ENCODE measurements around the gene SIX3. TPM values are rescaled to one million over a fixed set of nuclear protein-coding genes. Genes with fewer than 3 reads are reported as not detected.

Gene SIX3
- total RNA-seq, 2 experiments from 2014 or later = not detected

DNA sequence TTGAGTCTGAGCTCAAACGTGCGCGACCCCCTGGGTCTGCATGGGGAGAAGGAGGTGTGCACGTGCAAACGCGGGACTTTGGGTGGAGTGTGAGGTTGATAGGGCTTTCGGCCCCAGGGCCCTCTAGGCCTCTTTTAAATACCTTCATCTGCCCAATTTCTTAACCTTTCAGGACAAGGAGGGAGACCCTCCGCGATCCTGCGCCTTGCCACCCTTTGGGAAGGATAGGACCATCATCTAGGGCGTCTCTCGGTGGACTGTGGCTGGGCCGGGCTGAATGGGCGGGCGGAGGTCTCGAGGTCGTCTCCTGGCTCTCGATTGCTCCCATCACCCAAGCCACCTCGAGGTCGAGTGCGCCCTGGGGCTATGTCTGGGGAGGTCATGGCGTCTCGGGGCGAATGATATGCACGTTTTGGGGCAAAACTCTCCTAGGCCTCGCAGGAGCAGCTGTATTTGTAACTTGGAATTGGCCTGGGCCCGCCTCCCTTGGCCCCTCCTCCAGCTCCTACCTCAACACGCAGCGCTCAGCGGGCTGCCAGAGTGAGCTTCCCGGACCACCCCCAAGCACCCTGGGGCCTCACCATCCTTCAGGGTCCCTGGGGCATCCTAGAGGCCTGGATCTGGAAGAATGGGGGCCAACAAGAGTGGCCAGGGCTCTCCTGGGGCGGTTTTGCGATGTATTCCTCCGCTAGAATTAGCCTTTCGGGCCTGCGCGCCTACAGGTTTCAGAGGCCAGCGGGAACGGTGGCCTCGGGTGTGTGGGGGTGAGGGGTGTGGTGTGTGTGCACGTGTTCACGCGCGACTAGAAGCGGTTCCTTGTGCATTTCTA lies 8.7 kb upstream of the SIX3 start:
- H3K27ac Mint-ChIP-seq = no peak overlapping the region
- H3K4me1 Mint-ChIP-seq (ENCODE audit: low read depth) = peaks cover 19% of the 10 kb centered on the region
- no peak overlapping the region for H3K4me3 Mint-ChIP-seq
- H3K27me3 Mint-ChIP-seq = peaks cover 70% of the 10 kb centered on the region
- no peak for DNase-seq
- H3K9me3 Mint-ChIP-seq = no peaks in the 10 kb centered on the region
- intact Hi-C loops (cut with micrococcal nuclease) = loop anchor here (5.0 kb wide), 1 partner anchor 130 kb away; no protein-coding TSS in a partner anchor
- no peaks in the 10 kb centered on the region for H3K36me3 Mint-ChIP-seq
- ChIA-PET CTCF (interaction anchor here (1.0 to 2.6 kb wide), 2 partner anchors 22 to 453 kb away, joined by 4 to 11 read pairs; no protein-coding TSS in a partner anchor), POLR2A (no interaction called here)

DNA sequence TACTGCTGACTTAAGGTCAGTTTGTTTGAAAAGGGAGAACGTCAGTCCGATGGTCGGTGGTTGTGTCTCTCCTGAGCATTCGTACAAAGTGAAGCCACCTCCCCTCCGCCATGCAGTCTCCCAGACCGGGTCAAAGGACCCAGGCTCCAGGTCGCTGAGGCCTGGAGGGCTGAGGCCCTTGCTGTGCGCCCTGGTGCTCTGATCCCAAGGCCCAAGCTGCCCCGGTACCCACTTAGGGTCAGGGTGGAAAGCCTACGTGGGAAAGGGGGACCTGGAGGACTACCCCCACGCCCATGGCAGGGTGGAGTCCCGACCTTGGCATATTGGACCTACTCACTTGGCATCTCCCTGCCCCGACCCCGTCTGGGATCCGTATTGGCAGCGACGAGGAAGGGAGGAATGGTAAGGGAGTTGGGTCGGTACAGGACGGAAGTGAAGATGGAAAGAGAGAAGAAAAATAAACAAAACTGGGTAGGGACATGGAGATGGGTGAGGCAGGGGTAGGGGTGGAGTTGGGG lies 8.0 kb upstream of the SIX3 start:
- H3K4me1 Mint-ChIP-seq (ENCODE audit: low read depth) = peaks cover 19% of the 10 kb centered on the region
- CTCF ChIA-PET = no interaction called here
- H3K27me3 Mint-ChIP-seq = peaks cover 72% of the 10 kb centered on the region
- no peaks in the 10 kb centered on the region for H3K36me3 Mint-ChIP-seq
- no peak overlapping the region for H3K4me3 Mint-ChIP-seq
- intact Hi-C loops (cut with micrococcal nuclease) = loop anchor here (5.0 kb wide), 1 partner anchor 131 kb away; no protein-coding TSS in a partner anchor
- POLR2A ChIA-PET = no interaction called here
- no peak for DNase-seq
- H3K9me3 Mint-ChIP-seq = no peaks in the 10 kb centered on the region
- no peak overlapping the region for H3K27ac Mint-ChIP-seq

- H3K27ac Mint-ChIP-seq = no peak overlapping the region
- DNase-seq = no peak
- no peaks in the 10 kb centered on the region for H3K9me3 Mint-ChIP-seq
- peaks cover 19% of the 10 kb centered on the region for H3K4me1 Mint-ChIP-seq (ENCODE audit: low read depth)
- ChIA-PET POLR2A (no interaction called here), CTCF (no interaction called here)
- H3K27me3 Mint-ChIP-seq = peaks cover 72% of the 10 kb centered on the region
- no peaks in the 10 kb centered on the region for H3K36me3 Mint-ChIP-seq
- intact Hi-C loops (cut with micrococcal nuclease) = loop anchor here (5.0 kb wide), 1 partner anchor 132 kb away; no protein-coding TSS in a partner anchor
- H3K4me3 Mint-ChIP-seq = no peak overlapping the region
Measured at GRCh38 chr2:44934038-44934982, 7.2 kb upstream of the SIX3 start.

DNA sequence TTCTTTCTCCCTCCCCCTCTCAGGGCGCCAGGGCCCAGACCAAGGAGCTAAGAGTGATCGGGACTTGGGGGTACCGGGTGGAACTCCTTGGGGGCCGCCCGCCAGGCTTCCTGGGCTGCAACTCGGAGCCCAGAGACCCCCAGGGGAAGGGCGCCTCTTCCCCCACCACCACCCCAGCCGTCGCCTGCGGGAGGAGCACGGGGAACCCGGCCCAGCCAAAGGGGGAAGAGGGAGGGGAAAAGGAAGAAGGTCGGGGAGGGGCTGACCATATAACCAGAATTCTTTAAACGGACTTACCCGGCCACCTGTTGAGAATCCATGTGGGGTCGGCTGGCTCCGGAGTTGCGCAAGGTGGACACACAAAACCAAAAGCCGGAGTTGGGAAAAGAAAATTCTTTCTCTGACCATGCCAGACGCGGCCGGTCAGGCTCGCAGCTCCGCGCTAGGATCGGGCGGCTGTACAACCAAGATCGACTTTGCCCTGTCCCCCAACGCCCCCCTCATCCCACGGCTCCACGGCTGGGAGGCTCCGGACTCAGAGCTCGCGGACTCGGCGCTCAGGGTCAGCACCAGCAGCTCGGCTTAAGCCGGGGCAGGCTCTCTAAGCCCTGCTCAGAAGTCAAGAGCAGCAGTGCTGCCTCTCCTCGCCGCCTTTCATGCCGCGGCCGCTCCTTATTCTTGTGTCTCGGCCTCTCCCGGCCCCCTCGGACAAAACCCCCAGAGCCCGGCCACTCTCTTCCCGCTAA lies 6.3 kb upstream of the SIX3 start:
- POLR2A ChIA-PET = no interaction called here
- peaks cover 75% of the 10 kb centered on the region for H3K27me3 Mint-ChIP-seq
- H3K4me1 Mint-ChIP-seq (ENCODE audit: low read depth) = peaks cover 19% of the 10 kb centered on the region
- intact Hi-C loops (cut with micrococcal nuclease) = loop anchor here (5.0 kb wide), 2 partner anchors 133 to 458 kb away; no protein-coding TSS in a partner anchor
- no peak overlapping the region for H3K27ac Mint-ChIP-seq
- CTCF ChIA-PET = no interaction called here
- H3K36me3 Mint-ChIP-seq = no peaks in the 10 kb centered on the region
- no peak overlapping the region for H3K4me3 Mint-ChIP-seq
- DNase-seq = no peak
- no peaks in the 10 kb centered on the region for H3K9me3 Mint-ChIP-seq

DNA sequence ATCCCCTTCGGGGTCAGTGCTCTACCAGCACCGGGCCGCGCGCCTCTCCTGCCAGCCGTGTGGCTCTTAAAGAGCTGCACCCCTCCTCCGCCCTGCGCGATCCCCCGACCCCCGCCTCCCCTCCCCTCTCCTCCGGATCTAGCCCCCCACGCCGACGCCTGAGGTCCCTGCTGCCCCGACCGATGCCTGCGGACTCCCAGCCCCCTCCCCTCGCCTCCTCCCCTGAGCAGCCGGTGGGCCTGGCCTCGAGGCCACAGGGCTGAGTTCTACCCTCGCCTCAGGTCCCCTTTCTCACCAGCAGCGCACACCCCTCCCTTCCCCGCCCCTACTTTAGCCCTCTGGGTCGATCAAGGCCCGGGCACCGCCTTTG lies 5.8 kb upstream of the SIX3 start:
- no peak for DNase-seq
- POLR2A ChIA-PET = no interaction called here
- intact Hi-C loops (cut with micrococcal nuclease) = loop anchor here (2.0 to 5.0 kb wide), 2 partner anchors 17 to 458 kb away; no protein-coding TSS in a partner anchor
- CTCF ChIA-PET = interaction anchor here (1.4 kb wide), 1 partner anchor 456 kb away, joined by 5 read pairs; no protein-coding TSS in a partner anchor
- no peaks in the 10 kb centered on the region for H3K36me3 Mint-ChIP-seq
- H3K4me3 Mint-ChIP-seq = no peak overlapping the region
- no peak overlapping the region for H3K27ac Mint-ChIP-seq
- H3K27me3 Mint-ChIP-seq = peaks cover 73% of the 10 kb centered on the region
- peaks cover 13% of the 10 kb centered on the region for H3K4me1 Mint-ChIP-seq (ENCODE audit: low read depth)
- H3K9me3 Mint-ChIP-seq = no peaks in the 10 kb centered on the region

- DNase-seq = no peak
- H3K27me3 Mint-ChIP-seq = peaks cover 73% of the 10 kb centered on the region
- CTCF ChIA-PET = interaction anchor here (1.4 to 4.7 kb wide), 2 partner anchors 19 to 457 kb away, joined by 5 to 20 read pairs; no protein-coding TSS in a partner anchor
- H3K36me3 Mint-ChIP-seq = no peaks in the 10 kb centered on the region
- intact Hi-C loops (cut with micrococcal nuclease) = loop anchor here (2.0 to 5.0 kb wide), 2 partner anchors 17 to 459 kb away; no protein-coding TSS in a partner anchor
- no peak overlapping the region for H3K4me3 Mint-ChIP-seq
- POLR2A ChIA-PET = no interaction called here
- no peak overlapping the region for H3K27ac Mint-ChIP-seq
- H3K9me3 Mint-ChIP-seq = no peaks in the 10 kb centered on the region
- peaks cover 13% of the 10 kb centered on the region for H3K4me1 Mint-ChIP-seq (ENCODE audit: low read depth)
Measured at GRCh38 chr2:44936275-44936674, 5.2 kb upstream of the SIX3 start.

GRCh38 chr2:44936715-44937687 lies 4.5 kb upstream of the SIX3 start:
- Mint-ChIP-seq H3K36me3 (no peaks in the 10 kb centered on the region), H3K27me3 (peaks cover 73% of the 10 kb centered on the region), H3K4me1 (ENCODE audit: low read depth) (peaks cover 16% of the 10 kb centered on the region), H3K27ac (no peak overlapping the region), H3K9me3 (no peaks in the 10 kb centered on the region), H3K4me3 (no peak overlapping the region)
- no peak for DNase-seq
- ChIA-PET POLR2A (interaction anchor here (0.6 kb wide), 1 partner anchor 807 kb away, joined by 3 read pairs; no protein-coding TSS in a partner anchor), CTCF (interaction anchor here (1.4 to 4.7 kb wide), 2 partner anchors 18 to 457 kb away, joined by 5 to 20 read pairs; no protein-coding TSS in a partner anchor)
- intact Hi-C loops (cut with micrococcal nuclease) = loop anchor here (2.0 to 5.0 kb wide), 2 partner anchors 16 to 460 kb away; no protein-coding TSS in a partner anchor

DNA sequence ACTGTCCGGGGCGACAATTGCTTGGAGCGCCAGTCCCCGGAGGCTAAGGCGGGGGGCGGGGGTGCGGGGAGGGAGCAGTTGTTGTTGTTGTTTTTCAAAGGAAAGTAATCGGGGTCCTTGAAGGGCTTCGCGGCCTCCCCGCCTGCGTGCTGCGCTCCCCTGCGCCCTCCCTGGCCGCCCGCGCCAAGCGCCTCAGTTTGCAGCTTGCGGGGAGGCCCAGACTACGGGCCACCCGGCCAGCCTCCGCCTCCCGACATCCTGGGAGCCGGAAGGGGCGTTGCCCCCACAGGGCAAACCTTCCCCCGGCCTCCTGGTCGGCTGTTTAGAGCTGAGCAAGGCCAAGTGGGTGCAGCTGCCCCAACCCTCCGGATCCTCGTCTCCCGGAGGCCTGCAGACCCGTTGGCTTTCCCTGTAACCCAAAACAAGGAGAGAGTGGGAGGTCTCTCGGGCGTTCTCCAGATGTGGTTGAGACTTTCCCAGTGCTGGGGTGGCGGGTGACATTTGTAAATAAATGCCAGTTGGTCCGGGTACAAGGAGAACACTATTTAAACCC lies 3.7 kb upstream of the SIX3 start:
- H3K36me3 Mint-ChIP-seq = no peaks in the 10 kb centered on the region
- CTCF ChIA-PET = interaction anchor here (4.7 kb wide), 1 partner anchor 18 kb away, joined by 20 read pairs; no protein-coding TSS in a partner anchor
- DNase-seq = peak; percentile 54
- POLR2A ChIA-PET = interaction anchor here (0.6 kb wide), 1 partner anchor 806 kb away, joined by 3 read pairs; no protein-coding TSS in a partner anchor
- no peaks in the 10 kb centered on the region for H3K9me3 Mint-ChIP-seq
- intact Hi-C loops (cut with micrococcal nuclease) = loop anchor here (2.0 to 5.0 kb wide), 2 partner anchors 15 to 460 kb away; no protein-coding TSS in a partner anchor
- H3K4me1 Mint-ChIP-seq (ENCODE audit: low read depth) = peaks cover 22% of the 10 kb centered on the region
- peaks cover 71% of the 10 kb centered on the region for H3K27me3 Mint-ChIP-seq
- H3K4me3 Mint-ChIP-seq = no peak overlapping the region
- no peak overlapping the region for H3K27ac Mint-ChIP-seq

GRCh38 chr2:44938287-44939105 lies 3.0 kb upstream of the SIX3 start:
- DNase-seq = no peak
- Mint-ChIP-seq H3K27me3 (peaks cover 72% of the 10 kb centered on the region), H3K36me3 (no peaks in the 10 kb centered on the region), H3K9me3 (no peaks in the 10 kb centered on the region), H3K27ac (no peak overlapping the region), H3K4me1 (ENCODE audit: low read depth) (peaks cover 26% of the 10 kb centered on the region), H3K4me3 (no peak overlapping the region)
- ChIA-PET POLR2A (no interaction called here), CTCF (interaction anchor here (1.2 to 4.7 kb wide), 2 partner anchors 17 to 546 kb away, joined by 3 to 20 read pairs; no protein-coding TSS in a partner anchor)
- intact Hi-C loops (cut with micrococcal nuclease) = loop anchor here (5.0 kb wide), 1 partner anchor 461 kb away; no protein-coding TSS in a partner anchor

All from activated CD4-positive, alpha-beta memory T cell treated with anti-CD3 and anti-CD28 coated beads for 36 hours (primary cell).